Ovary (tissue), 9 donors: Measurements from ENCODE around the gene IGFBP3. TPM values are rescaled to one million over a fixed set of nuclear protein-coding genes. Genes with fewer than 3 reads are reported as not detected.

Source experiments
- DNase-seq, 5 donors: peaks; one replicate each; pipeline ENCODE4 v3.0.0-alpha.2; 2019 to 2020
- H3K27ac ChIP-seq, 2 donors: fragments of 200-600 bp; one replicate each; pipeline versions ENCODE4 v1.5.1 to v1.8.0; 2019 to 2022
- H3K27me3 ChIP-seq: fragments of 200-600 bp; one replicate; pipeline ENCODE4 v1.8.0; 2022
- H3K36me3 ChIP-seq: fragments of 200-600 bp; sonication (generic); one replicate; pipeline ENCODE4 v1.5.1; 2019
- H3K4me1 ChIP-seq: one replicate; pipeline ENCODE4 v1.8.1; 2013; ENCODE audit warnings: mild to moderate bottlenecking, moderate library complexity; ENCODE audit not compliant: insufficient read depth
- H3K4me3 ChIP-seq: fragments of 200-600 bp; sonication (generic); one replicate; pipeline ENCODE4 v1.5.1; 2017
- H3K9me3 ChIP-seq, 2 donors: fragments of 200-600 bp in 1 of 2; sonication (generic) in 1 of 2; one replicate each; pipeline versions ENCODE4 v1.5.1 to v1.8.1; 2013 to 2019; ENCODE audit warnings: mild to moderate bottlenecking in 1 of 2, moderate library complexity in 1 of 2
- EP300 ChIP-seq: sonication (generic); formaldehyde crosslinking; IDR thresholded peaks from one replicate; pipeline ENCODE4 v1.6.1; 2017; ENCODE audit warnings: antibody characterized with exemption
- POLR2A ChIP-seq: fragments of 450-650 bp; IDR thresholded peaks from one replicate; pipeline ENCODE4 v1.6.1; 2017; ENCODE audit warnings: antibody characterized with exemption, mild to moderate bottlenecking, moderate library complexity
- WGBS, 3 donors: extraction: QIAGEN DNeasy Blood & Tissue Kit in 1 of 3; methylation state at CpG; one replicate each; pipeline versions ENCODE4 v1.1.5 to v1.1.7; 2013 to 2017; 5-methylcytosine and 5-hydroxymethylcytosine counted together
- intact Hi-C, 4 donors: fragments of 100-400 bp; cut with DNase I; formaldehyde crosslinking; loops; one replicate each; pipeline versions ENCODE4 v1.11.0 to v1.15.1; 2022 to 2023
- polyA plus RNA-seq, 2 donors: library from polyadenylated mRNA; stranded (reverse); fragments of 200-250 nt in 1 of 2; fragments of 350-450 nt in 1 of 2; fragmentation: Illumina TruSeq in 1 of 2; extraction: RNeasy Lipid Tissue Mini Kit (QIAGEN cat#74804) in 1 of 2; gene quantifications; one replicate each; pipeline ENCODE4 v1.2.3, GENCODE V29; 2013 to 2014
- total RNA-seq, 7 donors: library from RNA; depleted of rRNA in 2 of 7; stranded (reverse); fragments of >200 nt in 2 of 7; fragmentation: NEBNext Ultra II Directional in 3 of 7; extraction: Animal tissue kit (Norgen Biotek cat#: 25700) in 3 of 7; gene quantifications; one replicate each; pipeline versions ENCODE4 v1.1.0 to v1.2.4, GENCODE V29; 2016 to 2023
- TF ChIP-seq, protein P1 (sequence below), 3 donors: fragments of 450-650 bp in 2 of 3; fragments of 200-600 bp in 1 of 3; IDR thresholded peaks; one replicate each; pipeline versions ENCODE4 v1.5.1 to v1.8.0; 2016 to 2022; ENCODE audit warnings: antibody characterized with exemption in 3 of 3, mild to moderate bottlenecking in 1 of 3
- donor health status: DM: no; HTN: no; CAD: no; lungs with moderate emphysema.
- donor health status: DM: no; HTN: no; CAD: no.
- donor health status: Bipolar disorder and iron deficiency.
- donor health status: DM: yes; HTN: yes; CAD: no.
- donor health status: DM: no; HTN: no; CAD: no.
- donor health status: DM: yes; HTN: yes; CAD: no.

The IGFBP3 gene
- total and polyA plus RNA-seq, 9 donors: 51.6 to 648 (median 174) TPM

GRCh38 chr7:45968312-45968711 is 47.2 kb upstream of the IGFBP3 start:
- Histone ChIP-seq H3K9me3 (no peaks in the 10 kb centered on the region), H3K27me3 (no peaks in the 10 kb centered on the region), H3K4me3 (no peak overlapping the region), H3K36me3 (no peaks in the 10 kb centered on the region), H3K27ac (no peak overlapping the region), H3K4me1 (no peaks in the 10 kb centered on the region)
- DNase-seq: no peak
- WGBS, 3 donors: 86 to 95% (median 90%) methylated on average over 7 of the region's 7 CpGs
- TF ChIP-seq, protein P1, sequence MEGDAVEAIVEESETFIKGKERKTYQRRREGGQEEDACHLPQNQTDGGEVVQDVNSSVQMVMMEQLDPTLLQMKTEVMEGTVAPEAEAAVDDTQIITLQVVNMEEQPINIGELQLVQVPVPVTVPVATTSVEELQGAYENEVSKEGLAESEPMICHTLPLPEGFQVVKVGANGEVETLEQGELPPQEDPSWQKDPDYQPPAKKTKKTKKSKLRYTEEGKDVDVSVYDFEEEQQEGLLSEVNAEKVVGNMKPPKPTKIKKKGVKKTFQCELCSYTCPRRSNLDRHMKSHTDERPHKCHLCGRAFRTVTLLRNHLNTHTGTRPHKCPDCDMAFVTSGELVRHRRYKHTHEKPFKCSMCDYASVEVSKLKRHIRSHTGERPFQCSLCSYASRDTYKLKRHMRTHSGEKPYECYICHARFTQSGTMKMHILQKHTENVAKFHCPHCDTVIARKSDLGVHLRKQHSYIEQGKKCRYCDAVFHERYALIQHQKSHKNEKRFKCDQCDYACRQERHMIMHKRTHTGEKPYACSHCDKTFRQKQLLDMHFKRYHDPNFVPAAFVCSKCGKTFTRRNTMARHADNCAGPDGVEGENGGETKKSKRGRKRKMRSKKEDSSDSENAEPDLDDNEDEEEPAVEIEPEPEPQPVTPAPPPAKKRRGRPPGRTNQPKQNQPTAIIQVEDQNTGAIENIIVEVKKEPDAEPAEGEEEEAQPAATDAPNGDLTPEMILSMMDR (IDR thresholded peaks at IDR 0.05): no peak
- TF ChIP-seq EP300: no peak
- TF ChIP-seq POLR2A: no peak
- intact Hi-C loops: no loop called here

DNA sequence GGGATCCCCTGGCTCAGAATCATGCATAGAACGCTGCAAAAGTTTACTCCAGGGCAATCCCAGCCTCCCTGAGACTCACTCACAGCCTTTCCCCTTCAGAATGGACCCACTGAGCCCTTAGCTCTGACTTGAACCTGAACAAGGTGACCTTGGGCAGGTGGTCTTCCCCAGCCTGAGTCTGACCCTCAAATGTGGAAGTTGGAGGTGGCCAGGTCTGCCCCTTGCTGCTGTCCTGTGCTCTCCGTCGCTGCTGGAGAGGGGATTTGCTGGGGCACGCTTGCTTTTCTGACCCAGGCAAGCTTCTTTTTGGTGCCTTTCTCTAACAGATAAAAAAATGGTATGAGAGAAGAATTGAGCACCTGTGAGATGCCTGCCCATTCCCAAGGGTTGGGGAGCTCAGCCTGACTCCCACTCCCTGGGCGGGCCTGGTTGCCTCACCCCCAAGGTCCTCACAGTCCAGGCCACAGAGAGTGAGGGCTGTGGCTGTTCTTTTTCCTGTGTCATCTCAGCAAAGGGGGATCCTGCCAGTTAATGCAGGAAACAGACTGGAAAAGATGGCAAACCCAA is 46.6 kb upstream of the IGFBP3 start:
- intact Hi-C loops: no loop called here
- H3K27me3 ChIP-seq: no peaks in the 10 kb centered on the region
- WGBS, 3 donors: 94 to 98% (median 96%) methylated on average over 5 of the region's 5 CpGs
- H3K4me3 ChIP-seq: no peak overlapping the region
- H3K36me3 ChIP-seq: no peaks in the 10 kb centered on the region
- no peak overlapping the region for H3K27ac ChIP-seq
- DNase-seq: no peak
- no peaks in the 10 kb centered on the region for H3K9me3 ChIP-seq
- no peak for TF ChIP-seq EP300
- no peak for TF ChIP-seq POLR2A
- TF ChIP-seq, protein P1 (IDR thresholded peaks at IDR 0.05): no peak
- no peaks in the 10 kb centered on the region for H3K4me1 ChIP-seq

DNA sequence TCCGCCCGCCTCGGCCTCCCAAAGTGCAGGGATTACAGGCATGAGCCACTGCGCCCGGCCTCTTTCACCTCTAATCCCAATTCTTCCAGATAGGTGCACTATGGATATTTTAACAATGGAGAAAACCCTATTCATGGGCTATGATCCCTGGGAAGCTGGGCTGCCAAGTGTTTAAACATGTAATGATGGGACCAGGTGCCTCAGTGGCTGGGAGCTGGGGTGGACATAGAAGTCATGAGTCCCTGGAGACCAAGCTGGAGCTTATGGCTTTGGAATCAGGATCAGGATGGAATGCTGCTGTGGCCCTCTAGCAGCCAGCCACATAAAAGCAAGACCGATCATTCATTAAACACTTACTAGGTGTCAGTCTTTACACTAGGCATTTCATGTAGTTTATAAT is 41.8 kb upstream of the IGFBP3 start:
- no peak overlapping the region for H3K27ac ChIP-seq
- no peaks in the 10 kb centered on the region for H3K27me3 ChIP-seq
- no peaks in the 10 kb centered on the region for H3K4me1 ChIP-seq
- WGBS, 3 donors: 96 to 99% (median 97%) methylated on average over 6 of the region's 6 CpGs
- no peak for DNase-seq
- H3K36me3 ChIP-seq: no peaks in the 10 kb centered on the region
- intact Hi-C loops: no loop called here
- no peak overlapping the region for H3K4me3 ChIP-seq
- no peaks in the 10 kb centered on the region for H3K9me3 ChIP-seq
- TF ChIP-seq, protein P1 (IDR thresholded peaks at IDR 0.05): no peak
- TF ChIP-seq EP300 (no peak), POLR2A (no peak)

DNA sequence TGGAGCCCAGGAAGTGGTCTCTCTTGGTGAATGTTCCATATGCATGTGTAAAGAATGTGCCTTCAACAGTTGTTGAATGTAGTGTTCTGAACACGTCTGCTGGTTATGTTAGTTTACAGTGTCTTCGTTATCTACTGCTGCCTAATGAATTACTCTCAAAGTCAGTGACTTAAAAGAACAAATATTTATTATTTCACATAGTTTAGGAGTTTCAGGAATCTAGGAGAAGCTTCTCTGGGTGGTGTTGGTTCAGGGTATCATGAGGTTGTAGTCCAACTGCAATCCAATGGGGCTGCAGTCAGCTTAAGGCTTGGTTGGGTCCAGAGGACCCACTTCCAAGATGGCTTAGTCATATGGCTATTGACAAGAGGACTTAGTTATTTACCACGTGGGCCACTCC is 36.6 kb upstream of the IGFBP3 start:
- Histone ChIP-seq H3K9me3 (no peaks in the 10 kb centered on the region), H3K27ac (no peak overlapping the region), H3K4me1 (no peaks in the 10 kb centered on the region), H3K4me3 (no peak overlapping the region), H3K27me3 (no peaks in the 10 kb centered on the region), H3K36me3 (no peaks in the 10 kb centered on the region)
- intact Hi-C loops: no loop called here
- no peak for TF ChIP-seq EP300
- TF ChIP-seq, protein P1 (IDR thresholded peaks at IDR 0.05): no peak
- TF ChIP-seq POLR2A: no peak
- no peak for DNase-seq
- WGBS, 3 donors: 72 to 77% (median 75%) methylated on average over 3 of the region's 3 CpGs
